ENCODE data around the gene HSD3B1.
"Not testable (repeated sequence)": the region's sequence is repeated elsewhere in the genome, so short reads cannot be mapped to it uniquely, and the experiment has no call there.

HSD3B1 gene

GRCh38 chr1:119492763-119493162, 14.2 kb upstream of the HSD3B1 start:
- no peak for DNase-seq

GRCh38 chr1:119504831-119505230, 2.2 kb upstream of the HSD3B1 start:
- no peak for DNase-seq

GRCh38 chr1:119510046-119510445, 3.0 kb downstream of the HSD3B1 start:
- DNase-seq, result no peak

GRCh38 chr1:119515221-119515620, 8.2 kb downstream of the HSD3B1 start:
- DNase-seq, result no peak

GRCh38 chr1:119516247-119516646, 9.2 kb downstream of the HSD3B1 start:
- DNase-seq, result no peak

GRCh38 chr1:119516680-119517079, 9.7 kb downstream of the HSD3B1 start:
- DNase-seq, result no peak

GRCh38 chr1:119517667-119518066, 10.7 kb downstream of the HSD3B1 start:
- DNase-seq, result not testable (repeated sequence)

- no peak for DNase-seq
Measured at GRCh38 chr1:119531606-119532323, 24.8 kb downstream of the HSD3B1 start.

- no peak for DNase-seq
Measured at GRCh38 chr1:119532324-119532910, 25.4 kb downstream of the HSD3B1 start.

GRCh38 chr1:119535381-119535780, 28.4 kb downstream of the HSD3B1 start:
- DNase-seq, result no peak

GRCh38 chr1:119537966-119538365, 31.0 kb downstream of the HSD3B1 start:
- DNase-seq, result no peak

- DNase-seq, result no peak
Measured at GRCh38 chr1:119539636-119540035, 32.6 kb downstream of the HSD3B1 start.

GRCh38 chr1:119541389-119541788, 34.4 kb downstream of the HSD3B1 start:
- DNase-seq, result no peak

GRCh38 chr1:119542492-119542946, 35.5 kb downstream of the HSD3B1 start:
- no peak for DNase-seq

GRCh38 chr1:119544165-119544762, 37.3 kb downstream of the HSD3B1 start:
- no peak for DNase-seq

GRCh38 chr1:119546641-119547040, 39.6 kb downstream of the HSD3B1 start:
- no peak for DNase-seq

GRCh38 chr1:119547306-119547705, 40.3 kb downstream of the HSD3B1 start:
- DNase-seq, result no peak

- no peak for DNase-seq
Measured at GRCh38 chr1:119547805-119548204, 40.8 kb downstream of the HSD3B1 start.

- DNase-seq, result peak; percentile 78
Measured at GRCh38 chr1:119549719-119550132, 42.7 kb downstream of the HSD3B1 start.

- peak; percentile 53 for DNase-seq
Measured at GRCh38 chr1:119550381-119550780, 43.4 kb downstream of the HSD3B1 start.

- no peak for DNase-seq
Measured at GRCh38 chr1:119551218-119551617, 44.2 kb downstream of the HSD3B1 start.

- not testable (repeated sequence) for DNase-seq
Measured at GRCh38 chr1:119552656-119553055, 45.6 kb downstream of the HSD3B1 start.

- DNase-seq, result not testable (repeated sequence)
Measured at GRCh38 chr1:119553302-119554071, 46.5 kb downstream of the HSD3B1 start.

Data from femur (tissue), 1 donor.